ENCODE results near the gene TSPAN8.

Gene TSPAN8

DNA sequence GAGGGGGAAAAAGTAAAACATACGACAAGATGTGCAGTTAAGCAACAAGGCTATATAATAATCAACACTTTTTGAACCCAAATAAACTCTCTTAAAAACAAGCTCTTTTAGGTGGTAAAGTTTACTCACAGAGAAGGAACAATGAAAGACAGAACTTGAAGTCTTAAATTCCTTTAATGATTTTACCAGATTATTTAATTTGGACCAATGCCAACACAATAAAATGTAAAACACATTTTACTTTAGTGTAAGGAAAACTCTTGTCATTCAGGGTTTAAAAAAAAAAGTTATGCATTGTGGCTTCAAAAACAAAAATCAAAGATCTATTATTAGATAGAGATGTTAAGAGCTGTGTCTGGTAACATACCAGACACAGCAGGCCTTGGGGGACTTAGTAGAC lies 13.1 kb downstream of the TSPAN8 start:
- DNase-seq (ENCODE audit: low read depth), result no peak
- no peak overlapping the region for H3K4me3 ChIP-seq (ENCODE audit: control insufficient read depth, low read depth, low read length)
- TF ChIP-seq, protein P1, sequence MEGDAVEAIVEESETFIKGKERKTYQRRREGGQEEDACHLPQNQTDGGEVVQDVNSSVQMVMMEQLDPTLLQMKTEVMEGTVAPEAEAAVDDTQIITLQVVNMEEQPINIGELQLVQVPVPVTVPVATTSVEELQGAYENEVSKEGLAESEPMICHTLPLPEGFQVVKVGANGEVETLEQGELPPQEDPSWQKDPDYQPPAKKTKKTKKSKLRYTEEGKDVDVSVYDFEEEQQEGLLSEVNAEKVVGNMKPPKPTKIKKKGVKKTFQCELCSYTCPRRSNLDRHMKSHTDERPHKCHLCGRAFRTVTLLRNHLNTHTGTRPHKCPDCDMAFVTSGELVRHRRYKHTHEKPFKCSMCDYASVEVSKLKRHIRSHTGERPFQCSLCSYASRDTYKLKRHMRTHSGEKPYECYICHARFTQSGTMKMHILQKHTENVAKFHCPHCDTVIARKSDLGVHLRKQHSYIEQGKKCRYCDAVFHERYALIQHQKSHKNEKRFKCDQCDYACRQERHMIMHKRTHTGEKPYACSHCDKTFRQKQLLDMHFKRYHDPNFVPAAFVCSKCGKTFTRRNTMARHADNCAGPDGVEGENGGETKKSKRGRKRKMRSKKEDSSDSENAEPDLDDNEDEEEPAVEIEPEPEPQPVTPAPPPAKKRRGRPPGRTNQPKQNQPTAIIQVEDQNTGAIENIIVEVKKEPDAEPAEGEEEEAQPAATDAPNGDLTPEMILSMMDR (IDR thresholded peaks at IDR 0.05; ENCODE audit: control insufficient read depth, insufficient read depth, low read depth, low read length, missing control alignments), result no peak

DNA sequence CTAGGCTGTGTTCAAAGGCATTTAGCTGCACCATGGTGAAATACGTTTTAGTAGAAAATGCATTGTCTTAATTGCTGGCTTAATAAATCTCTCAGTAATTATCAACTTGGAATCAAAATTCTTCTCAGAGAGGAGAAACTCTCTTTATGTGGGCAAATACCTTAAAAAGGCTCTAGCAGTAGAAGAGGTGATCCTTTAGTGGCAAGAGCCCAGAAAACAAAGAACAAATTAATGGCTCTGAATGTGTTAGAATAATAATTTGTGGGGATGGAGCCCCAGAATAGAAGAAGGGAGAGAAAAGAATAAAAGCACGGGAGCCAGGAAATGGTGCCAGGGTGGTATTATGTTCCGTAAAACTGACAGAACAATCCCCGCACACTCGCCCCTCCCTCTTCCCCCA lies 14.8 kb downstream of the TSPAN8 start:
- TF ChIP-seq, protein P1 (IDR thresholded peaks at IDR 0.05; ENCODE audit: control insufficient read depth, insufficient read depth, low read depth, low read length, missing control alignments), result no peak
- no peak overlapping the region for H3K4me3 ChIP-seq (ENCODE audit: control insufficient read depth, low read depth, low read length)
- no peak for DNase-seq (ENCODE audit: low read depth)

DNA sequence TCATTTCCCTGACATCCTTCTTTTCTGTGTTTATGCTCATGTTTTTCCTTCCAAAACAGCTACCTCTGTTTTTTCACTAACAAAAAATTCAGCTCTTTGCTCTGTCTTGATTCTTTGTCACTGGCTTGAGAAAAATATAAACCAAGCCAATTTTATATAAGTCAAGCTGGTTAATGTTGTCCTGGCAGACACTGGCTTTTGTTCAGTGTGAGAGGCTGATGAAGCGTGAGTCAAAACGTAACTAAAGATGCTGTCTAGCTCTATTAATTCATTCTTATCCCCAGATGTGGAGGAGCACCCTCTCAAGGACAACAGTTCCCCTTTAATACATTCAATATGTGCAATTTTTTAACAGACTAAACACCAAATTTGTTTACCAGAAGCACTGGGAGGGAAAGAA lies 15.8 kb downstream of the TSPAN8 start:
- no peak overlapping the region for H3K4me3 ChIP-seq (ENCODE audit: control insufficient read depth, low read depth, low read length)
- DNase-seq (ENCODE audit: low read depth), result no peak
- TF ChIP-seq, protein P1 (IDR thresholded peaks at IDR 0.05; ENCODE audit: control insufficient read depth, insufficient read depth, low read depth, low read length, missing control alignments), result no peak

DNA sequence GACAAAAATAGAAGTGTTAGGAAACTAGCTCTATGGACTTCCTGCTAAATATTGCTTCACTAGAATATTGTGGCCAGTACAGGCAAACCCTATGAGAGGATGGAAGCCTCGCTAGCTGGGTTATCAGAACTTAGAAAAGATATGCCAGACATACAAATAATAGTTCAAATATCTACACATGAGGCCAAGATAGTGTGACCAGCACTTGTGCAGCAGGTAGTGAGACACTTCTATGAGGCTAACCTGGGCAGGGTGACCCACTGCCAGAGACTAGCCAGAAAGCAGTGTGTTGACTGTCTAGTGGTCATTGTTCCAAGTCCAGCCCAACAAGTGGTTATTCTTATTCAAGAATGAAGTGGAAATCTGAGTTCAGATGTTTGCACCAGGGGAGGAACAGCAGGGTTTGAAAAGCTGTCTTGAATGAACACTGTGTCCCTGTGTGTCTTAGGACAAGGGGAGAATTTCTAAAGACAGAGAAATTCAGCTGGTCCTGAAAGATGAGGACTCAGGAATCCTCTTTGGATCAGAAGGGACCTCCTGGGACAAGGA lies 16.3 kb downstream of the TSPAN8 start:
- TF ChIP-seq, protein P1 (IDR thresholded peaks at IDR 0.05; ENCODE audit: control insufficient read depth, insufficient read depth, low read depth, low read length, missing control alignments), result no peak
- DNase-seq (ENCODE audit: low read depth), result no peak
- H3K4me3 ChIP-seq (ENCODE audit: control insufficient read depth, low read depth, low read length), result no peak overlapping the region

DNA sequence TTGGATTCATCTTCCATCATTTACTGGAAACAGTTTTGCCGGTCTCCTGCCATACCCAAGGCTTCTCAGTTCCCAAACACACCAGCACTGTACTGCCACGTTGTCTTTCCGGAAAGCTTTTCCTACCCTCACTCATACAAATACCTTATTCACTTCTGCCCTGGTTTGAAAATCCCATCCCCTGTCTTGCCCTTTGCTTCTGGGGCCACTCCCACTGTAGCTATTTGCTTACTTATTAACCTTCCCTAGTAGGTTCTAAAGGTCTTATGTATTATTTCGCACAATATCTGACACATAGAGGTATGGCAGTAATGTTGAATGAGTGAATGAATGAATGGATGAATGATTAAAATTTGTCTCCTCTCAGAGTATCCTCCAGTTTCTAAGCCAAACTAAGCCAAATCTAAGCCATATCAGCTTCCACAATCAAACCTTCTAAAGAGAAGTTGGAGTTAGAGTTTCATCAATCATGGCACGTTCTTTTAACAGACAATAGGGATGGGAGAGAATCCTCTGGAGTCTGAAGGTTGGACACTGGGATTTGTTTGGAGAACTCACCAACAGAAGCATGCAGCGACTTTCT lies 18.6 kb downstream of the TSPAN8 start:
- TF ChIP-seq, protein P1 (IDR thresholded peaks at IDR 0.05; ENCODE audit: control insufficient read depth, insufficient read depth, low read depth, low read length, missing control alignments), result no peak
- no peak overlapping the region for H3K4me3 ChIP-seq (ENCODE audit: control insufficient read depth, low read depth, low read length)
- DNase-seq (ENCODE audit: low read depth), result no peak

DNA sequence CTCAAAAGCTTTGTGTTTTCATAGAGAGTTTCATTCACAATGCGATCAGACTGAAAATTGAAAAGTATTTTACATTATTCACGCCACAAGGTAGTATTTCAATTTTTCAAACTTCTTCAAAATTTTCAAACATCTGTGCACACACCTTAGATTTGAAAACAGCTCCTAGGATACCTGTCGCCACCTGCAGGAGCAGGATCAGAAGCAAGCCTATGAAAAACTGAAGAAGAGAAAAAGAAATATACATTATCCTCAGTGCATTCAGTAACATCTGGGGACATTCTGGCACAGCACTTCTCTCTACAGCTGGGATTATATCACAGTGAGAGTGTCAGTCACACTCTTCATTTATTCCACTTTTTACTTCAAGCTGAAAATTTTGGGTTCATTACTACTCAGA lies 19.8 kb downstream of the TSPAN8 start:
- H3K4me3 ChIP-seq (ENCODE audit: control insufficient read depth, low read depth, low read length), result no peak overlapping the region
- TF ChIP-seq, protein P1 (IDR thresholded peaks at IDR 0.05; ENCODE audit: control insufficient read depth, insufficient read depth, low read depth, low read length, missing control alignments), result no peak
- no peak for DNase-seq (ENCODE audit: low read depth)
